GM19395 (cell line): Measurements from ENCODE around the gene DEAF1.
"Not testable (repeated sequence)": the region's sequence is repeated elsewhere in the genome, so short reads cannot be mapped to it uniquely, and the experiment has no call there.

Experiments used
- ATAC-seq: cut with Tn5 transposase; IDR thresholded peaks from one replicate; pipeline ENCODE4 v1.9.1; 2021; ENCODE audit warnings: mild to moderate bottlenecking, moderate library complexity; ENCODE audit not compliant: unreplicated experiment

DEAF1 gene, protein sequence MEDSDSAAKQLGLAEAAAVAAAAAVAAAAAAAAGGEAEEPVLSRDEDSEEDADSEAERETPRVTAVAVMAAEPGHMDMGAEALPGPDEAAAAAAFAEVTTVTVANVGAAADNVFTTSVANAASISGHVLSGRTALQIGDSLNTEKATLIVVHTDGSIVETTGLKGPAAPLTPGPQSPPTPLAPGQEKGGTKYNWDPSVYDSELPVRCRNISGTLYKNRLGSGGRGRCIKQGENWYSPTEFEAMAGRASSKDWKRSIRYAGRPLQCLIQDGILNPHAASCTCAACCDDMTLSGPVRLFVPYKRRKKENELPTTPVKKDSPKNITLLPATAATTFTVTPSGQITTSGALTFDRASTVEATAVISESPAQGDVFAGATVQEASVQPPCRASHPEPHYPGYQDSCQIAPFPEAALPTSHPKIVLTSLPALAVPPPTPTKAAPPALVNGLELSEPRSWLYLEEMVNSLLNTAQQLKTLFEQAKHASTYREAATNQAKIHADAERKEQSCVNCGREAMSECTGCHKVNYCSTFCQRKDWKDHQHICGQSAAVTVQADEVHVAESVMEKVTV

DNA sequence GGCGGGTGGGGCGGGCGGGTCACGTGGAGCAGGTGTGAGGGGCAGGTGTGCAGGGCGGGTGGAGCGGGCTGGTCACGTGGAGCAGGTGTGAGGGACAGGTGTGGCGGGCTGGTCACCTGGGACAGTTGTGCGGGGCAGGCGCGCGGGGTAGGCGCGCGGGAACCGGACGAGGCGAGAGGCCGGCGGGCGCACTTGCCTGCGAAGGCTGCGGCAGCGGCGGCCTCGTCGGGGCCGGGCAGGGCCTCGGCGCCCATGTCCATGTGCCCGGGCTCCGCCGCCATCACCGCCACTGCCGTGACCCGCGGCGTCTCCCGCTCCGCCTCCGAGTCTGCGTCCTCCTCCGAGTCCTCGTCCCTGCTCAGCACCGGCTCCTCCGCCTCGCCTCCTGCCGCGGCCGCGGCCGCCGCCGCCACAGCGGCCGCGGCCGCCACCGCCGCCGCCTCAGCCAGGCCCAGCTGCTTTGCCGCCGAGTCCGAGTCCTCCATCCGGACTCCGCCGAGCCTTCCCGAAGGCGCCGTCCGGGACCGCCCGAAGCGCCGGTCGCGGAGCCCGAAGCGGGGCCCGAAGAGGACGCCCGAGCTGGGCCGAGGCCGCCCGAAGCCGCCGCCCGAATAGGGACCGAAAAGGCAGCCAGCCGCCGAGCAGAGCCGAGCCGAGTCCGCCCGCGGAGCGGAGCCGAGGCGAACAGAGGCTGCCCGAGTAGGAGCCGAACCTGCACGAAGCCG lies at the start of gene DEAF1:
Gene DEAF1 (minus strand): TSS at position 660 of the 725 bp plus-strand sequence. CDS start 175 bp downstream, at position 485.
- no peak for ATAC-seq

GRCh38 chr11:742571-743201 lies 47.7 kb upstream of the DEAF1 start:
- ATAC-seq = no peak

GRCh38 chr11:742156-742546 lies 47.1 kb upstream of the DEAF1 start:
- no peak for ATAC-seq

DNA sequence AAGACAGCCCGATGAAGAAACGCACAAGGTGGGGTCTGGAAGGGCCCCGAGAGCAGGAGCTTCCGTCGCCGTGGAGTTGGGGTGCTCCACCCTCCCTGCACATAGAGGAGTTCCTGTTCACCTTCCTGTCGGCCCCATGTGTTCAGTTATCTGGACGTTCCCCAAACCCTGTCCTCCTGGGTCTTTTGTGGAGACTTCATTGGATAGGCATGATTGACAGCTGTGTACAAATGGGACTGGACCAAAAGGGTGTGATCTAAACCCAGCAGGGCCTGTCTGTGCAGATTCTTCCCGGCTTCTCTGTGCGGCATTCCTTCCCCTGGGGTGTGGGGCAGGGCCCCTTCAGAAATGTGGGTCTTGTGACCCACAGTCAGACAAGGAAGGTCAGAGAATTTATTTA lies 42.9 kb upstream of the DEAF1 start:
- ATAC-seq = not testable (repeated sequence)

DNA sequence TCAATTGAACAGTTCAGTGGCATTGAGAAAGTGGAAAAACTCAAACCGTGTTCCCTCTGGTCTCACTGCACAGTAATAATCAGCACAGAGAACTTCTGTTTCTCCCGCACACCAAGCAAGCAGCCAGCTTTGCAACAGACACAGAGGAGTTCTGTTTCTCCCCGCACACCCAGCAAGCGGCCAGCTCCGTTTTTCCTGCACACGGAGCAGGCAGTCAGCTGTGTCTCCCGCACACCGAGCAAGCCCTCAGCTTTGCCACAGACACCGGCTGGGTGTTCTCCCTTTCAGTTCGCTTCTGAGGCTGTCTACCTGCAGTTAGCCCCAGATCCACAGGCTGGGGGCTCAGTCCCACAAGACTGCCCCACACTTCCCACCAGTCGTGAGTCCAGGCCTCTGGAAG lies 42.3 kb upstream of the DEAF1 start:
- no peak for ATAC-seq

GRCh38 chr11:734541-734940 lies 39.5 kb upstream of the DEAF1 start:
- not testable (repeated sequence) for ATAC-seq

- ATAC-seq = no peak
Observed at GRCh38 chr11:733072-733471, 38.0 kb upstream of the DEAF1 start.

DNA sequence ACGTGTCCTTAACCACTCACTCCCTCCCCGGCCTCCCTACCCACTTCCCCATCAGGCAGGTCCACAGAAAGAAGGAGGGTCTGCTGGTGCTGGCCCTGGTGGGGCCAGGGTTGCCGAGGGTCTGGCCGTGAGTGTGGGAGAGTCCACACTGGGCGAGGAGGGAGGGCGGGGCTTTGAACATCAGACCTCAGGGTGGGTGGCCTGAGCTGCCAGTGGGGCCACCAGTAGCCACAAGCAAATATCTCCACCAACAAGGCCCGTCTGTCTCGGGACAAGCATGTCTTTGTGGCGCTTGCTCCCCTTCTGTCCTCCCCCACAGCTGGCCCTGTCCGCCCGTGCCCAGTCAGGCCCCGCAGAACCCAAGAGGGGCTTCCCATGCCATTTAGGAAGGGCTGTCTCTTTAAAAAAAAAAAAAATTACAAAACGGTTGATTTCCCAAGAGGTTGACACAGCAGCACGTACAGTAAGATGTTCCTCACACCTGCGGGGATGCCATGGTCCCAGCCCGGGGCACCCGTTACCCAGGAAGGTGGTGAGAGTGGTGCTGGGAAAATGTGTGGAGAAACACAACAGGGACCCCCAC lies 34.6 kb upstream of the DEAF1 start:
- no peak for ATAC-seq

DNA sequence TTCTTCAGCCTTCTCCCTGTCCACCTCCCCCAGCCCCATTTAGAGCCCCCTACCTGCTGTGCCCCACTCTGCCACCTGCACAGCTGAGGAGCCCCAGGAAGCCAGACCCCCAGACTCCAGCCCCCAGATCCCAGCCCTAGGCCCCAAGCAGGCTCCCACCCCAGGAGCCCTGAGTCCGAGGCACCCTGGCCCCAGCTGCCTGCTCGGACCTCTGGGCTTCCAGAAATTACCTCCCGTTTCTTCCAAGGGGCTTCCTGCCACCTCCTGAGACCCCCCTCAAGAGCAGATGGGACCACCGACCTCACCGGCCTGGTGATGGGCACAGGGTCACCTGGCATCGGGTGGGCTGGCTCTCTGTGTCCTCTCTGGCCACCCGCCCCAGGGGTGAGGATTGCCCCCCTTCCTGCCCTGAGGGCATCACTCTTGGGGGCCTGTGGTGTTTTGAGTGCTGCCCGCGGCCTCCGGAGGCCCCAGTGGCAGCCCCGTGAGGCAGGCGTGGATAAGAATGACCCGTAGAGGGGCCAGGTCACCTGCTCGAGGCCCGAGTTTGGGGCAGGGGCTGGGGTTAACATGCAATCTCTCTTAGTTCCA lies 34.0 kb upstream of the DEAF1 start:
- ATAC-seq = no peak

GRCh38 chr11:727859-728748 lies 33.1 kb upstream of the DEAF1 start:
- ATAC-seq = peak; percentile 46

DNA sequence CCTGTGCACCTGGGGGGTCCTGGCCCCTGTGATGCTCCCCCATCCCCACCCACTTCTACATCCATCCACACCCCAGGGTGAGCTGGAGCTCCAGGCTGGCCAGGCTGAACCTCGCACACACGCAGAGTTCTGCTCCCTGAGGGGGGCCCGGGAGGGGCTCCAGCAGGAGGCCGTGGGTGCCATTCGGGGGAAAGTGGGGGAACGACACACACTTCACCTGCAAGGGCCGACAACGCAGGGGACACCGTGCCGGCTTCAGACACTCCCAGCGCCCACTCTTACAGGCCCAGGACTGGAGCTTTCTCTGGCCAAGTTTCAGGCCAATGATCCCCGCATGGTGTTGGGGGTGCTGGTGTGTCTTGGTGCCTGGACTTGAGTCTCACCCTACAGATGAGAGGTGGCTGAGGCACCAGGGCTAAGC lies 32.3 kb upstream of the DEAF1 start:
- no peak for ATAC-seq

DNA sequence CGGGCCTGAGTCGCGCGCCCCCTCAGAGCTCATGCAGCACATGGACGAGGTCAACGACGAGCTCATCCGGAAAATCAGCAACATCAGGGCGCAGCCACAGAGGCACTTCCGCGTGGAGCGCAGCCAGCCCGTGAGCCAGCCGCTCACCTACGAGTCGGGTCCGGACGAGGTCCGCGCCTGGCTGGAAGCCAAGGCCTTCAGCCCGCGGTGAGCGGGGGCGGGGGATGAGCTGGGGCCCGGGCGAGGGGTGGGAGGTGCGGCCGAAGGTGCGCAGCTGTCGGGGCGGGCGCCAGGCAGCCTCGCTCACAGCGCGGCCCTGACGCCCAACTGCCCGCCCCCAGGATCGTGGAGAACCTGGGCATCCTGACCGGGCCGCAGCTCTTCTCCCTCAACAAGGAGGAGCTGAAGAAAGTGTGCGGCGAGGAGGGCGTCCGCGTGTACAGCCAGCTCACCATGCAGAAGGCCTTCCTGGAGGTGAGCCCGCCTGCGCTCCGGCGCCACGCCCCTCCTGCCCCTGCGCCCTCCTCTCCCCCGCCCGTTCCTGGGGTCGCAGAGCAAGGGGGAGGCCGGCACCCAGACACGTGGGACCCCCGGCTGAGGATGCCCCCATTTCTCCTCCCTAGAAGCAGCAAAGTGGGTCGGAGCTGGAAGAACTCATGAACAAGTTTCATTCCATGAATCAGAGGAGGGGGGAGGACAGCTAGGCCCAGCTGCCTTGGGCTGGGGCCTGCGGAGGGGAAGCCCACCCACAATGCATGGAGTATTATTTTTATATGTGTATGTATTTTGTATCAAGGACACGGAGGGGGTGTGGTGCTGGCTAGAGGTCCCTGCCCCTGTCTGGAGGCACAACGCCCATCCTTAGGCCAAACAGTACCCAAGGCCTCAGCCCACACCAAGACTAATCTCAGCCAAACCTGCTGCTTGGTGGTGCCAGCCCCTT lies 31.5 kb upstream of the DEAF1 start:
- ATAC-seq = no peak

- ATAC-seq = no peak
Observed at GRCh38 chr11:725624-726202, 30.7 kb upstream of the DEAF1 start.

DNA sequence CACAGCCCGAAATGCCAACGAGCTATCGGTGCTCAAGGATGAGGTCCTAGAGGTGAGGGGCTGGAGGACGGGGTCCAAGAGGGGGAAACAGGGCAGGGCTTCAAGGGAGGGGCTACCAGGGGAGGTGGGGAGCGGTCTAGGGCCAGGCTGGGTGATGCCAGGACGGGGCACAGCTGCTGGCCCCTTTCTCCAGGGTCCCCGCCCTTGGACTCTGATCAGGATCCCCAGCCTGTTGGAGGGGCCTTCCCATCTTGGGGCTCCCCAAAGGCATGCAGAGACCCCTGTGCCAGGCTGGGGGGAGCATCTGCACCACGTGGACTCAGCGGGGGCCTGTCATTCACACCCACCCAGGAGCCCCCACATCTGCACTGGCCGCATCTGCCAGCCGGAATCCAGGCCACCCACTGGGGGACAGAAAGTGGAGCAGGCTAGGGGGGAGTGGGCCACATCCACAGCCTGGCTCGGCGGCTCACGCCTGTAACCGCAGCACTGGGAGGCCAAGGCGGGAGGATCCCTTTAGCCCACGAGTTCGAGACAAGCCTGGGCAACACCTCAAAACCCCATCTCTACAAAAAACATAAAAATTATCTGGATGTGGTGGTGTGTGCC lies 29.9 kb upstream of the DEAF1 start:
- no peak for ATAC-seq

- ATAC-seq = no peak
Observed at GRCh38 chr11:724049-724777, 29.2 kb upstream of the DEAF1 start.

DNA sequence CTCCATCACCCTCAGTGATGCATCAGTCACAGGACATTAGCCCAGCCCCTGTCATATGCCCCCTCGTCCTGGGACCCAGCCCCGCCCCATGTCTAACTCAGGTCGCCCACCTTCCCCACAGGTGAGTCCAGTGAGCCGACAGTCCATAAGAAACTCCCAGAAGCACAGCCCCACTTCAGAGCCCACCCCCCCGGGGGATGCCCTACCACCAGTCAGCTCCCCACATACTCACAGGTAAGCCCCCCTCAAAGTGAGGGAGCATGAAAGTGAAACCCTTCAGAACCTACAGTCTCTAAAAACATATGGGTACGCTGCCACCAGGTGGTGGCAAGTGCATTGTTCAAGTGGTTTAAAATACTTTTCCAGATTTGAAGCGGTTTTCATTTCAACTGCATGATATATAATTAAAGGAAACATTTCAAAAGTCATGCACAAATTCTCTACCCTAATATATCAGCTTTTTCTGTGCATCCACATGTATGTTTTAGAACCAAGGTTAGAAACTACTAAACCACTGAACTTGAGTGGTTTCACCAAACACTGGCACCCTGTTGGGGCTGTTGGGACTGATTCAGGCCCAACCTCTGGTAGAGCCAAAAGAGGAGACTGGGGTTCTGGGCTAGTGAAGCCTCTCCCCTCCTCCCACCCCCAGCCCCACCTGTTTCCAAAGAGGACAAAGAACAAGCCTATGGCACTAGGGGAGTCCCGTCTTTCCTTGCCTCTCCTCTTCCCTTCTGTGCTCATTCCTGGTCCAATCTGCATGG lies 28.3 kb upstream of the DEAF1 start:
- ATAC-seq = no peak
